PC-9 (cell line): Measurements from ENCODE around the gene POLR3F. TPM values are rescaled to one million over a fixed set of nuclear protein-coding genes. Genes with fewer than 3 reads are reported as not detected.
"Not testable (repeated sequence)": the region's sequence is repeated elsewhere in the genome, so short reads cannot be mapped to it uniquely, and the experiment has no call there.

Experiments used
- BruUV-seq: library from RNA; stranded (reverse); fragments of 400-500 nt; replicated peaks from 2 replicates; lab custom pipeline; 2021; lab: Mats Ljungman, UMichigan
- CTCF ChIA-PET: fragments of 300-600 bp; sonication (Branson Sonifier 250); formaldehyde crosslinking; loops from one replicate; lab custom pipeline; 2022; ENCODE audit warnings: antibody characterized with exemption; lab: Charles Lee
- POLR2A ChIA-PET: fragments of 300-600 bp; sonication (Branson Sonifier 250); formaldehyde crosslinking; loops from one replicate; lab custom pipeline; 2022; ENCODE audit warnings: antibody characterized with exemption; ENCODE audit not compliant: unreplicated experiment; lab: Charles Lee
- DNase-seq, 2 experiments: peaks; one replicate each; pipeline versions ENCODE4 v3.0.0 to v3.0.0-alpha.2; 2015 to 2022; ENCODE audit warnings: mixed read lengths in 1 of 2
- H2AFZ ChIP-seq: fragments of 200-600 bp; sonication (generic); 2 replicates; pipeline ENCODE4 v1.8.1; 2017; ENCODE audit warnings: antibody characterized with exemption
- H3F3A ChIP-seq: fragments of 200-600 bp; sonication (generic); 2 replicates; pipeline ENCODE4 v1.8.1; 2017; ENCODE audit warnings: antibody characterized with exemption, mild to moderate bottlenecking, low read depth; ENCODE audit not compliant: insufficient read depth
- H3K27ac ChIP-seq: fragments of 200-600 bp; sonication (generic); 2 replicates; pipeline ENCODE4 v1.6.1; 2016; ENCODE audit warnings: mixed run types
- H3K27me3 ChIP-seq: fragments of 200-600 bp; sonication (generic); 2 replicates; pipeline ENCODE4 v1.6.1; 2016; ENCODE audit warnings: low read depth, mixed run types; ENCODE audit not compliant: insufficient read depth
- H3K36me3 ChIP-seq: fragments of 200-600 bp; sonication (generic); 2 replicates; pipeline ENCODE4 v1.6.1; 2016; ENCODE audit warnings: low read depth, mixed run types
- H3K4me1 ChIP-seq: fragments of 200-600 bp; sonication (generic); replicated peaks from 2 replicates; pipeline ENCODE4 v1.6.1; 2016; ENCODE audit warnings: mixed run types; ENCODE audit not compliant: insufficient read depth
- H3K4me2 ChIP-seq: fragments of 200-600 bp; sonication (generic); 2 replicates; pipeline ENCODE4 v1.6.1; 2017; ENCODE audit warnings: mixed run types
- H3K4me3 ChIP-seq: fragments of 200-600 bp; sonication (generic); 2 replicates; pipeline ENCODE4 v1.6.1; 2016; ENCODE audit warnings: mixed run types
- H3K79me2 ChIP-seq: fragments of 200-600 bp; sonication (generic); 2 replicates; pipeline ENCODE4 v1.6.1; 2017; ENCODE audit warnings: low read depth, mixed run types
- H3K9me2 ChIP-seq: fragments of 200-600 bp; sonication (generic); 2 replicates; pipeline ENCODE4 v1.8.1; 2017; ENCODE audit warnings: mild to moderate bottlenecking; ENCODE audit not compliant: insufficient read depth
- H3K9me3 ChIP-seq: fragments of 200-600 bp; sonication (generic); 2 replicates; pipeline ENCODE4 v1.8.1; 2016; ENCODE audit warnings: low read depth; ENCODE audit not compliant: insufficient read depth
- H4K20me1 ChIP-seq: fragments of 200-600 bp; sonication (generic); 2 replicates; pipeline ENCODE4 v1.8.1; 2017; ENCODE audit not compliant: insufficient read depth
- EZH2 ChIP-seq: fragments of 200-600 bp; sonication (generic); IDR thresholded peaks from 2 replicates; pipeline ENCODE4 v1.8.0; 2017; ENCODE audit warnings: antibody characterized with exemption, low read depth
- intact Hi-C: fragments of 100-400 bp; cut with micrococcal nuclease; formaldehyde crosslinking; loops from one replicate; pipeline ENCODE4 v1.10.0; 2022; ENCODE audit not compliant: unreplicated experiment
- total RNA-seq: library from RNA; stranded (reverse); gene quantifications from 2 replicates; pipeline ENCODE4 v1.2.3, GENCODE V29; 2021
- TF ChIP-seq, protein P1 (sequence below): fragments of 200-600 bp; sonication (generic); conservative IDR thresholded peaks from 2 replicates; pipeline ENCODE4 v1.6.1; 2017; ENCODE audit warnings: mixed run types, antibody characterized with exemption, mild to moderate bottlenecking, moderate library complexity

POLR3F gene
- total RNA-seq, 1 experiment from 2014 or later: 9.6 TPM

DNA sequence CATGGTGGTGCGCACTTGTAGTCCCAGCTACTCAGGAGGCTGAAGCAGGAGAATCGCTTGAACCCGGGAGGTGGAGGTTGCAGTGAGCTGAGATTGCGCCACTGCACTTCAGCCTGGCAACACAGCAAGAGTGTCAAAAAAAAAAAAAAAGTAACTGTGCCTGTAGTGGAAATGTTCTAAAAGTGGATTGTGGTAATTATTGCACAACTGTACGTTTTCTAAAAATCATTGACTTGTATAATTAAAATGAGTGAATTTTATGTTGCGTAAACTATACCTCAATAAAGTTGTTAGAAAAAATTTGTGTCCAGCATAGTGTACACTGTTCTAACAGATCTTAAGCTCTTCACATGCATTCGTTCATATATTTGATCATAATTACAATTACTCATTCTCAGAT lies 46.0 kb downstream of the POLR3F start:
- no peaks in the 10 kb centered on the region for H3K27me3 ChIP-seq
- no TSS peak for BruUV-seq
- H3K79me2 ChIP-seq: peaks cover 27% of the 10 kb centered on the region
- peaks cover 19% of the 10 kb centered on the region for H3K36me3 ChIP-seq
- ChIA-PET POLR2A (no interaction called here), CTCF (no interaction called here)
- no peaks in the 10 kb centered on the region for H3K9me2 ChIP-seq
- TF ChIP-seq, protein P1, sequence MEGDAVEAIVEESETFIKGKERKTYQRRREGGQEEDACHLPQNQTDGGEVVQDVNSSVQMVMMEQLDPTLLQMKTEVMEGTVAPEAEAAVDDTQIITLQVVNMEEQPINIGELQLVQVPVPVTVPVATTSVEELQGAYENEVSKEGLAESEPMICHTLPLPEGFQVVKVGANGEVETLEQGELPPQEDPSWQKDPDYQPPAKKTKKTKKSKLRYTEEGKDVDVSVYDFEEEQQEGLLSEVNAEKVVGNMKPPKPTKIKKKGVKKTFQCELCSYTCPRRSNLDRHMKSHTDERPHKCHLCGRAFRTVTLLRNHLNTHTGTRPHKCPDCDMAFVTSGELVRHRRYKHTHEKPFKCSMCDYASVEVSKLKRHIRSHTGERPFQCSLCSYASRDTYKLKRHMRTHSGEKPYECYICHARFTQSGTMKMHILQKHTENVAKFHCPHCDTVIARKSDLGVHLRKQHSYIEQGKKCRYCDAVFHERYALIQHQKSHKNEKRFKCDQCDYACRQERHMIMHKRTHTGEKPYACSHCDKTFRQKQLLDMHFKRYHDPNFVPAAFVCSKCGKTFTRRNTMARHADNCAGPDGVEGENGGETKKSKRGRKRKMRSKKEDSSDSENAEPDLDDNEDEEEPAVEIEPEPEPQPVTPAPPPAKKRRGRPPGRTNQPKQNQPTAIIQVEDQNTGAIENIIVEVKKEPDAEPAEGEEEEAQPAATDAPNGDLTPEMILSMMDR: no peak
- TF ChIP-seq EZH2: no peak
- no peak overlapping the region for H2AFZ ChIP-seq
- no peak for DNase-seq
- H3K27ac ChIP-seq: no peak overlapping the region
- no peaks in the 10 kb centered on the region for H3F3A ChIP-seq
- no peak overlapping the region for H3K4me2 ChIP-seq
- no peaks in the 10 kb centered on the region for H3K9me3 ChIP-seq
- intact Hi-C loops: no loop called here
- H4K20me1 ChIP-seq: no peaks in the 10 kb centered on the region; the same call in 1 of the 2 replicates
- H3K4me1 ChIP-seq: peaks cover 8% of the 10 kb centered on the region
- H3K4me3 ChIP-seq: no peak overlapping the region

DNA sequence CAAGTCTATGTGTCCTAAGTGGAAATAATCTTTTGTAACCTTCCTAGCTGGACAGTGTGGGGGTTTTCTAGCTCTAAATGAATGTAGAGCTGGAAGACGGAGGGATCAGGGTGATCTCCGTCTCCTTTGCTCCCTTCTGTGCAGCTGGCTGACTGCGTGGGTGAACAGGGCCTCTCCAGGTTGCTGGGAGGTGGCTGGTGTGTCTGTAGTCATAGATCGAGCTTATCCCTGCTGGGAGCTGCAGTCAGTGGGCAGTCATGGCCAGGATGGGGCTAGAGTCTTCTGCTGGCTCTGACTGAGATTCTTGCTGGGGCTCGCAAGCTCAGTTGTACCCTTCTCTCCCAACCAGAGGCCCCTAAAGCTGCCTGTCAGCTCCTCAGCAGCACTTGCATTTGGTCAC lies 46.9 kb downstream of the POLR3F start:
- ChIA-PET POLR2A (no interaction called here), CTCF (no interaction called here)
- no peak overlapping the region for H3K27ac ChIP-seq
- H3K4me2 ChIP-seq: no peak overlapping the region
- peaks cover 18% of the 10 kb centered on the region for H3K79me2 ChIP-seq
- peaks cover 2% of the 10 kb centered on the region for H3K4me1 ChIP-seq
- peaks cover 19% of the 10 kb centered on the region for H3K36me3 ChIP-seq
- BruUV-seq: no TSS peak
- H3K9me2 ChIP-seq: no peaks in the 10 kb centered on the region
- TF ChIP-seq, protein P1: no peak
- no peak for TF ChIP-seq EZH2
- H2AFZ ChIP-seq: no peak overlapping the region
- no peaks in the 10 kb centered on the region for H3K27me3 ChIP-seq
- no peaks in the 10 kb centered on the region; the same call in 1 of the 2 replicates for H4K20me1 ChIP-seq
- no peak overlapping the region for H3K4me3 ChIP-seq
- intact Hi-C loops: no loop called here
- no peaks in the 10 kb centered on the region for H3K9me3 ChIP-seq
- H3F3A ChIP-seq: no peaks in the 10 kb centered on the region
- DNase-seq: no peak

DNA sequence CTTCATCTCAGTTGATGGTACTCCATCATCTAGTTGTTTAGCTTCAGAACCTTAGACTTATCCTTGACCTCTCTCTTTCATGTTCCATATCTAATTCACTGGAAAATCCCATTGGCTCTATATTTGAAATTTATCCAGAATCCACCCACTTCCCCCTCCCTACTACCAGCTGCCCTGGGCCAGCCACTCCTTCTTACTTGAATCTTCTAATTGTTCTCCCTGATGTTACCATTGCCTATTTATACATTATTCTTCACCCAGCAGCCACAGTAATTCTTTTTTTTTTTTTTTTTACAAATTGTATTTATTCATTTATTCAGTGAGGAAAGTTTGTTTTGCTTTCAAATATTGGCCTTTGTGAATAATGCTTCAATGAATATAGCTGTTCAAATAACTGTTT lies 48.8 kb downstream of the POLR3F start:
- ChIA-PET CTCF (interaction anchor here (0.6 to 0.7 kb wide), 3 partner anchors 11 to 935 kb away, joined by 5 to 7 read pairs (median 6); no protein-coding TSS in a partner anchor), POLR2A (interaction anchor here (0.7 kb wide), 1 partner anchor 20 kb away, joined by 10 read pairs; no protein-coding TSS in a partner anchor)
- H2AFZ ChIP-seq: no peak overlapping the region
- no peak overlapping the region for H3K27ac ChIP-seq
- 0 out of 2 replicates have a peak, but pooled peaks cover 3% of the 10 kb centered on the region for H3K79me2 ChIP-seq
- no peaks in the 10 kb centered on the region for H3K9me2 ChIP-seq
- H3K4me1 ChIP-seq: no peaks in the 10 kb centered on the region
- no peaks in the 10 kb centered on the region for H3K27me3 ChIP-seq
- no peak for DNase-seq
- no peaks in the 10 kb centered on the region for H3F3A ChIP-seq
- no peak overlapping the region for H3K4me3 ChIP-seq
- no peaks in the 10 kb centered on the region for H3K9me3 ChIP-seq
- no peak overlapping the region for H3K4me2 ChIP-seq
- no TSS peak for BruUV-seq
- intact Hi-C loops: no loop called here
- peaks cover 19% of the 10 kb centered on the region for H3K36me3 ChIP-seq
- TF ChIP-seq EZH2: no peak
- TF ChIP-seq, protein P1: no peak
- H4K20me1 ChIP-seq: no peaks in the 10 kb centered on the region; the same call in 1 of the 2 replicates

DNA sequence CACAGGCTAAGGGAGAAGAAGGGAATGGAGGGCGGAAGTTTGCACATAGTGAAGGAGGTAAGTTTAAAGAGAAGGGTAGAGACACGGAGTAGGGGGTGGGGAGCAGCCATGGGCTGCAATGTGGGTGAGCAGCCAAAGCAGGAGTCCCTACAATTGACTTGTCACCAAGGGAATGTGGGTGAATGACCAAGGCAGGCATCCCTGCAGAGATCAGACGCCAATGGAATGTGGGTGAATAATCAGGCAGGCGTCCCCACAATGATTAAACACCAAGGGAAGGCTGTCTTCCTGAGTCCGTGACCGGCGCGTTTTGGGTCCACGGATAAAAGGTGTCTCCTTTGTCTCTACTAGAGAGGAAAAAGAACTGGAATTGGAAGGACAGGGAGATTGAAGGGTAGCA lies 54.9 kb downstream of the POLR3F start:
- peak in 1 of 2 experiments; percentile 43 for DNase-seq
- H3K4me1 ChIP-seq: peaks cover 17% of the 10 kb centered on the region
- H3K36me3 ChIP-seq: peaks cover 23% of the 10 kb centered on the region
- H3K4me2 ChIP-seq, H3K27me3 ChIP-seq, intact Hi-C loops, H3K27ac ChIP-seq, H3F3A ChIP-seq, BruUV-seq, H3K79me2 ChIP-seq, H2AFZ ChIP-seq, CTCF ChIA-PET, H4K20me1 ChIP-seq, H3K4me3 ChIP-seq, H3K9me3 ChIP-seq, POLR2A ChIA-PET, H3K9me2 ChIP-seq: not testable (repeated sequence)
